Measurements from ENCODE around the gene NOXA1. TPM values are rescaled to one million over a fixed set of nuclear protein-coding genes. Genes with fewer than 3 reads are reported as not detected.

Gene NOXA1
- total RNA-seq, 1 experiment from 2014 or later, result 0.28 TPM

DNA sequence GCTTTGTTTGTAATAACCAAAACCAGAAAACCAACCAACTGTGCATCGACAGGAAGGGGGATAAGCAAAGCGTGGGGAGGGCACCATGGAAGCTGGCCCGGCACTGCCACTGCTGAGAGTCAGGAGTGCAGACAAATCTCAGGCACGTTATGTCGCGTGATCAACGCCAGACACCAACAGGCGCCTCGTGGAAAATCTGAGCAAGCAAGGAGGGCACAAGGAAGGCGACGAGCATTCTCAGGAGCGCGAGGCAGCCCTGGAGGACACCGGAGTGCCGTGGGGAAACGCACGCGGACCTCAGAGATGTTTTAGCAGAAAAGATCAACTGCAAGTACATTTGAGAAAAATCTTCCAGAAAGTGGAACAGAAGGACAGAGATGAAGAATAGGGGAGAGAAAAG is 51.1 kb downstream of the NOXA1 start:
- no peaks in the 10 kb centered on the region for H3K27me3 ChIP-seq (replicated peaks; ENCODE audit: insufficient read depth, low read depth, low read length, poor library complexity)
- ChIA-PET POLR2A (ENCODE audit: low non-redundant PET) (no interaction called here), CTCF (no interaction called here)
- BruUV-seq (replicated peaks), result no TSS peak
- DNase-seq (ENCODE audit: low spot score), result no peak
- peaks cover 13% of the 10 kb centered on the region for H3K9me3 ChIP-seq (ENCODE audit: low read depth, low read length, poor library complexity, severe bottlenecking)
- intact Hi-C loops (cut with micrococcal nuclease; ENCODE audit: unreplicated experiment), result no loop called here
- no peak overlapping the region for H3K27ac ChIP-seq (ENCODE audit: low read depth, low read length, poor library complexity, severe bottlenecking)
- no peaks in the 10 kb centered on the region for H3K36me3 ChIP-seq (ENCODE audit: insufficient read depth, low read length, poor library complexity, severe bottlenecking)
- no peaks in the 10 kb centered on the region for H3K4me1 ChIP-seq (ENCODE audit: insufficient read depth, low read length, poor library complexity, severe bottlenecking)
- H3K4me3 ChIP-seq (ENCODE audit: low read depth, low read length, poor library complexity, severe bottlenecking), result no peak overlapping the region
- TF ChIP-seq, protein P1, sequence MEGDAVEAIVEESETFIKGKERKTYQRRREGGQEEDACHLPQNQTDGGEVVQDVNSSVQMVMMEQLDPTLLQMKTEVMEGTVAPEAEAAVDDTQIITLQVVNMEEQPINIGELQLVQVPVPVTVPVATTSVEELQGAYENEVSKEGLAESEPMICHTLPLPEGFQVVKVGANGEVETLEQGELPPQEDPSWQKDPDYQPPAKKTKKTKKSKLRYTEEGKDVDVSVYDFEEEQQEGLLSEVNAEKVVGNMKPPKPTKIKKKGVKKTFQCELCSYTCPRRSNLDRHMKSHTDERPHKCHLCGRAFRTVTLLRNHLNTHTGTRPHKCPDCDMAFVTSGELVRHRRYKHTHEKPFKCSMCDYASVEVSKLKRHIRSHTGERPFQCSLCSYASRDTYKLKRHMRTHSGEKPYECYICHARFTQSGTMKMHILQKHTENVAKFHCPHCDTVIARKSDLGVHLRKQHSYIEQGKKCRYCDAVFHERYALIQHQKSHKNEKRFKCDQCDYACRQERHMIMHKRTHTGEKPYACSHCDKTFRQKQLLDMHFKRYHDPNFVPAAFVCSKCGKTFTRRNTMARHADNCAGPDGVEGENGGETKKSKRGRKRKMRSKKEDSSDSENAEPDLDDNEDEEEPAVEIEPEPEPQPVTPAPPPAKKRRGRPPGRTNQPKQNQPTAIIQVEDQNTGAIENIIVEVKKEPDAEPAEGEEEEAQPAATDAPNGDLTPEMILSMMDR (conservative IDR thresholded peaks at IDR 0.05; ENCODE audit: low read depth, low read length), result no peak
- no peak for TF ChIP-seq EZH2 (IDR thresholded peaks at IDR 0.05; ENCODE audit: borderline replicate concordance, low read depth, low read length, poor library complexity, severe bottlenecking)

- H3K4me3 ChIP-seq (ENCODE audit: low read depth, low read length, poor library complexity, severe bottlenecking), result no peak overlapping the region
- H3K27ac ChIP-seq (ENCODE audit: low read depth, low read length, poor library complexity, severe bottlenecking), result no peak overlapping the region
- H3K27me3 ChIP-seq (replicated peaks; ENCODE audit: insufficient read depth, low read depth, low read length, poor library complexity), result no peaks in the 10 kb centered on the region
- POLR2A ChIA-PET (ENCODE audit: low non-redundant PET), result no interaction called here
- no peak for DNase-seq (ENCODE audit: low spot score)
- CTCF ChIA-PET, result no interaction called here
- peaks cover 13% of the 10 kb centered on the region for H3K9me3 ChIP-seq (ENCODE audit: low read depth, low read length, poor library complexity, severe bottlenecking)
- no peaks in the 10 kb centered on the region for H3K36me3 ChIP-seq (ENCODE audit: insufficient read depth, low read length, poor library complexity, severe bottlenecking)
- H3K4me1 ChIP-seq (ENCODE audit: insufficient read depth, low read length, poor library complexity, severe bottlenecking), result no peaks in the 10 kb centered on the region
- no TSS peak for BruUV-seq (replicated peaks)
- TF ChIP-seq, protein P1 (conservative IDR thresholded peaks at IDR 0.05; ENCODE audit: low read depth, low read length), result no peak
- TF ChIP-seq EZH2 (IDR thresholded peaks at IDR 0.05; ENCODE audit: borderline replicate concordance, low read depth, low read length, poor library complexity, severe bottlenecking), result no peak
- intact Hi-C loops (cut with micrococcal nuclease; ENCODE audit: unreplicated experiment), result no loop called here
These were observed 52.5 kb downstream of the NOXA1 start for GRCh38 chr9:137475666-137476065.

- no peak overlapping the region for H3K4me3 ChIP-seq (ENCODE audit: low read depth, low read length, poor library complexity, severe bottlenecking)
- BruUV-seq (replicated peaks), result no TSS peak
- H3K4me1 ChIP-seq (ENCODE audit: insufficient read depth, low read length, poor library complexity, severe bottlenecking), result no peaks in the 10 kb centered on the region
- ChIA-PET POLR2A (ENCODE audit: low non-redundant PET) (no interaction called here), CTCF (no interaction called here)
- no peaks in the 10 kb centered on the region for H3K27me3 ChIP-seq (replicated peaks; ENCODE audit: insufficient read depth, low read depth, low read length, poor library complexity)
- intact Hi-C loops (cut with micrococcal nuclease; ENCODE audit: unreplicated experiment), result no loop called here
- no peak for TF ChIP-seq EZH2 (IDR thresholded peaks at IDR 0.05; ENCODE audit: borderline replicate concordance, low read depth, low read length, poor library complexity, severe bottlenecking)
- TF ChIP-seq, protein P1 (conservative IDR thresholded peaks at IDR 0.05; ENCODE audit: low read depth, low read length), result no peak
- H3K9me3 ChIP-seq (ENCODE audit: low read depth, low read length, poor library complexity, severe bottlenecking), result peaks cover 13% of the 10 kb centered on the region
- no peak for DNase-seq (ENCODE audit: low spot score)
- no peak overlapping the region for H3K27ac ChIP-seq (ENCODE audit: low read depth, low read length, poor library complexity, severe bottlenecking)
- no peaks in the 10 kb centered on the region for H3K36me3 ChIP-seq (ENCODE audit: insufficient read depth, low read length, poor library complexity, severe bottlenecking)
These were observed 53.7 kb downstream of the NOXA1 start for GRCh38 chr9:137476856-137477255.
